CD4-positive, alpha-beta T cell treated with Interleukin-21 for 1 hour (primary cell): ENCODE measurements around the gene RPUSD4.

ENCODE experiments used
- DNase-seq: peaks from one replicate; pipeline ENCODE4 v3.0.0-alpha.2; 2020

The RPUSD4 gene

GRCh38 chr11:126210871-126211235 is 597 bp downstream of the RPUSD4 start:
- no peak for DNase-seq

DNA sequence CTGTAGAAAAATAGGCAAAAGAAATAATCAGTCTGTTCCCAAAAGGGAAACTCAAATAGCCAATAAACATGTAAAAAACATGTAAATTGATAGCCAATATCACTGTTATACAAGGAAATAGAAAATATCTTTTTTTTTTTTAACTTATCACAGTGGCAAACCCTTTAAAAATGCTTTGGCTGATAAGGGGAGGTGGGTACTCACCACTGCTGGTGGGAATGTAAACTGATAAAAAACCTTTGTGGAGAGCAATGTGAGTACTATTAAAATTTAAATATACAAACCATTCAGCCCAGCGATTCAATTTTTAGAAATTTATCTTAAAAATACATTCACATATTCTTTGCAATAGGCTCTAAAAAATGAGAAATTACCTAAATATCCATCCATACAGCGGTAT is 3.6 kb downstream of the RPUSD4 start:
- no peak for DNase-seq

DNA sequence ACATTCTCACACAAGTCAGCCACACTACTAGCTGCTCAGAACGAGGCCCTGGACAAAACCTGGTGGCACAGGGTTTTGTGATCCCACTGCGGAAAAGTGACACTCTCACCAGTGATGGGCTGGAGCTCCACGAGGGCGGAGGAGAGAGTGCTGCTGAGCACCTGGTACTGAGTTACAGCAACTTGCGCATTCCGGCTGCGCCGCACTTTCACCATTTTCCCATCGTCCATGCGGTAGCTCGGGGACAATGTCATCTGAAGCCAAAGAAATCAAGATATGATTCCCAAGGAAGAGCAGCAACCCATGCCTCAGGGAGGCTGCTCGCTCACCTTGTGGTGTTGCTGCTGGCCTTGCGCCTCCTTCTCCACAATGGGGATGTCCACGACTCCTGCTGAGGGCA is 6.1 kb downstream of the RPUSD4 start:
- no peak for DNase-seq

GRCh38 chr11:126202646-126203359 is 8.6 kb downstream of the RPUSD4 start:
- no peak for DNase-seq

DNA sequence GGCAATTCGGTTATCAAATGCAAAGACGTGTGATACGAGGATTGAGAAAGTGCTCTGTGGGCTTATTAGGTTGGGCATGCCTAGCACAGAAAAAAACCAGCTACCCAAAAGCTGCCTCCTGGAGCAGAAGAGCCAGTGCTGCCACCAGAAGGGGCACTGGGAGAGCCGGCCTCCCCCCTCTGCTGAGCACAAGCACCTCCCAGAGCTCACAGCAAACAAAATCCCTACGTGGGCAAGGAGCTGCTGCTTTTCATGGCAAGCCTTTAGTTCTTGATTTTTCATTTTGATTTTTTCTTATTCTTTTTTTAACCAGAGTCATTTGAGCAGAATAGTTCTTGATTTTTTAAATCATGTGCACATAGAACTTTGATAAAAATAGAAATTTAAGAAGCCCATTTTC is 12.8 kb downstream of the RPUSD4 start:
- DNase-seq, result no peak

DNA sequence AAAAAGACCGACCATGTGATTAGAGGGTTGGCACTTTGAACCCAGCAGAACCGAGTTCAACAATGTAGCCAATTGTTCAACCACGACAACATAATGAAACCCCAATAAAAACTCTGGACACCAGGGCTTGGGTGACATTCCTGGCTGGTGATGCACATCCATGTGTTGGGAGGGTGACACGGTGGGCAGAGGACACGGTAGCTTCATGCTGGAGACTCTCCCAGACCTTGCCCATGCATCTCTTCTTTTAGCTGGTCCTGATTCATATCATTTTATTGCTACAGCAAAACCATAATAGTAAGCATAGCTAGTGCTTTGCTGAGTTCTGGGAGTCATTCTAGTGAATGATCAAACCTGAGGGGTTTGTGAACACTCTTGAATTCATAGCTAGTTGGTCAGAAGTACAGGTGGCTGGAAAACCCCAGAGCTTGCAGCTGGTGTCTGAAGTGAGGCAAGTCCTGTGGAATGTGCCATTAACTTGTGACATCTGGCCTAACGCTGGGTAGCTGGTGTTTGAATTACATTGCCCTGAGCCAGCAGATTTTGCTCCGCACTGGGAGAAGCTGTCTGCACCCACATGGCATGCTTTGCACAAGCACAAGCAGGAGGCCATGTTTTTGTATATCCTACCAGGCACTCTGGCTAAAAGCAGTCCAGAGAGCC is 14.0 kb downstream of the RPUSD4 start:
- DNase-seq, result no peak

GRCh38 chr11:126195119-126195518 is 16.3 kb downstream of the RPUSD4 start:
- DNase-seq, result no peak

- DNase-seq, result peak; percentile 33
Measured at GRCh38 chr11:126194121-126194543, 17.3 kb downstream of the RPUSD4 start.

- DNase-seq, result no peak
Measured at GRCh38 chr11:126193038-126193478, 18.4 kb downstream of the RPUSD4 start.

- DNase-seq, result no peak
Measured at GRCh38 chr11:126192361-126192760, 19.1 kb downstream of the RPUSD4 start.

DNA sequence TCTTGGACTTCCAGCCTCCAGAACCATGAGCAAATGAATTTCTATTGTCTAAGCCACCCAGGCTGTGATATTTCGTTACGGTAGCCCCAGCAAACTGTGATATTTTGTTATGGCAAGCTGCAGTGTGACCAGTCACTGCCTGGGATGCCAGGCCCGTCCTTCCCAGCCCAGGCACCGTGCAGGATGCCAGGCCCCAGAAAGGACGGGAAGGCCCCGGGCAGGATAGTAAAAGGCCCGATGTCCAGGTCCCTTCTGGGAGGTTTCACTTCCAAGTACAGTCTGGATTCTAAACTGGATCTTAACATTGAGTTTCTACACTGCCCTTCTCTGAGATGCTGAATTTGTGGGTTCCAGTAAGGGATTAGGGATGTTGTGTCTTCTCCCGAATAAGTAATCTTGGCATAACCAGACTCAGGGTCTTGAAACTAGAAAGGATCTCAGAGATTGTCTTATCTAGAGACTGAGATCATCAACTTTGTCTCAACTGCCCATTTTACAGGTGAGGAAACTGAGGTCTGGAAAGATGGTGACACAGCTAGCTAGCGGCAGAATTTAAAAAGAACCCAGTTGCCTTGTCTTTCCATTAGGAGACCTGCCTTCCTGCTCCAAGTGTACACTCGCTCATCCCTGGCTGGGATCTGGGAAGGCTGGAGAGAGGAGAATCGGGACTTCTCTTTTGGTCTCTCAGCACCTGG is 19.9 kb downstream of the RPUSD4 start:
- no peak for DNase-seq

DNA sequence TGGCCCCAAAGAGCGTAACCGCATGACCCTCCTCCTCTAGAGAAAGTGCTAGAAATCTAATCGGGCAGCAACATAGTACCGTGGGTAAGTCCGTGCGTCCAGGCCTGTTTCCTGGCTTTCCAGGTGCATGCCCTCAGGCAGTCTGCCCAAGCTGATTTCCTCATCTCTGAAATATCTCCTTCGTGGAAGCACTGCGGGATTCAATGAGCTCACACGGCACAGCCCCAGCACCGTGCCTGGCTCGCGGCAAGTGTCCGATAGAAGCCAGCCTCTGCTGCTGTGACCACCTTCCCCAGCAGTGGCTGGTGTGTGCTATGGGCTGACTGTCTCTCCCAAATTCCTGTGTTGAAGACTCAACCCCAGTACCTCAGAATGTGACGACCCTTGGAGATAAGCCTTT is 20.7 kb downstream of the RPUSD4 start:
- DNase-seq, result no peak

GRCh38 chr11:126189109-126189929 is 22.1 kb downstream of the RPUSD4 start:
- DNase-seq, result no peak

- no peak for DNase-seq
Measured at GRCh38 chr11:126188332-126189108, 22.9 kb downstream of the RPUSD4 start.

GRCh38 chr11:126186708-126187529 is 24.5 kb downstream of the RPUSD4 start:
- no peak for DNase-seq

DNA sequence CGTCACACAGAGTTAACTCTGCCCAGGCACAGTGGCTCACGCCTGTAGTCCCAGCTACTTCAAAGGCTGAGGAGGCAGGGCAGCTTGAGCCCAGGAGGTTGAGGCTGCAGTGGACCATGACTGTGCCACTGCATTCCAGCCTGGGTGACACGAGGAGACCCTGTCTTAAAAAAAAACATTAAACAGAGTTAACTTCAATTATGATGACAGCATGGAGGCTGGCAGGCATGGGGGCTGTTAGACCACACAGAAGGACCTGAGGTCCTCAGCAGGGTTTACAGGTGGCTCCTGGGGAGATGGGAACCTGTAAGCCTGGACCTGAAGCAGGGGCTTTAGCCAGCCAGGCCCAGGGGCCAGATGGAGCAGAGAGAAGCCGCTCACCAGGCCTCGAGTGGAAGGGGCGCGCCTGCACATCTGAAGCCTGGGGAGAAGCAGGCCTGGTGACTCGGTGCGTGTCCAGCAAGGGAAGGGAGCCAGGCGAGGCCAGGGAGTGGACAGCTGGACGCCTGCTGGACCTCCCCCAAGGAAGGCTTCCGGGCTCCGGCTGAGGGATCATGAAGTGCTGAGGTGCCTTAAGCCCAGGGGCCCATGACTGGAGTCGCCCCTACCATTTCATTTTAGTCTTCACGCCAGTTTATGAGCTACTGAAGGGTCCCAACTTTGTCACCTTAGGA is 25.3 kb downstream of the RPUSD4 start:
- no peak for DNase-seq

GRCh38 chr11:126185259-126186024 is 26.0 kb downstream of the RPUSD4 start:
- no peak for DNase-seq

DNA sequence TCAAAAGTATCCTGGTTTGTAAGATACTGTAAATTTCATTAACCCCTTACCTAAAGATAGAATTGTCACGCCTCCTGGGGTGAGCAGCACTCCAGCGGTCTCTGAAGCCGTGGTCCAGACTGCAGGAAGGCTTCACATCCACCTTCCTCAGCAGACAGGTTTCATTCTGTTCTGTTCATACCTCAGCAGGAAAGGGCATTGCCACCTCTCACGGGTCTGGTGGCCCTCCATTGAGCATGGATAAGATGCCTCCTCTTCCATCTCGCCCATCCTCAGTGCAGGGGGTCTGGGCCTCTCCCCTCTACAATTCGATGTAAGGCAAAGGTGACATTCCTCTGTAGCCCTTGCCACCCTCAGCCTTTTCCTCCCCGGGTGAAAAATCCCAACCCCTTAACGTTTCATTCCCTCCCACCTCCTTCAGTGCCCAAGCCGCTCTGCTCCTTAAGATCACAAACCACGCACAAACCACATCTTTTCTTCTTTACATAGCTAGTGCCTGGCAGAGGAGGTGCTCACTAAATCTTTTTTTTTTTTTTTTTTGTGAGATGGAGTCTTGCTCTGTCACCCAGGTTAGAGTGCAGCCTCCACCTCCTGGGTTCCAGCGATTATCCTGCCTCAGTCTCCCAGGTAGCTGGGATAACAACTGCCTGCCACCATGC is 28.5 kb downstream of the RPUSD4 start:
- DNase-seq, result no peak

DNA sequence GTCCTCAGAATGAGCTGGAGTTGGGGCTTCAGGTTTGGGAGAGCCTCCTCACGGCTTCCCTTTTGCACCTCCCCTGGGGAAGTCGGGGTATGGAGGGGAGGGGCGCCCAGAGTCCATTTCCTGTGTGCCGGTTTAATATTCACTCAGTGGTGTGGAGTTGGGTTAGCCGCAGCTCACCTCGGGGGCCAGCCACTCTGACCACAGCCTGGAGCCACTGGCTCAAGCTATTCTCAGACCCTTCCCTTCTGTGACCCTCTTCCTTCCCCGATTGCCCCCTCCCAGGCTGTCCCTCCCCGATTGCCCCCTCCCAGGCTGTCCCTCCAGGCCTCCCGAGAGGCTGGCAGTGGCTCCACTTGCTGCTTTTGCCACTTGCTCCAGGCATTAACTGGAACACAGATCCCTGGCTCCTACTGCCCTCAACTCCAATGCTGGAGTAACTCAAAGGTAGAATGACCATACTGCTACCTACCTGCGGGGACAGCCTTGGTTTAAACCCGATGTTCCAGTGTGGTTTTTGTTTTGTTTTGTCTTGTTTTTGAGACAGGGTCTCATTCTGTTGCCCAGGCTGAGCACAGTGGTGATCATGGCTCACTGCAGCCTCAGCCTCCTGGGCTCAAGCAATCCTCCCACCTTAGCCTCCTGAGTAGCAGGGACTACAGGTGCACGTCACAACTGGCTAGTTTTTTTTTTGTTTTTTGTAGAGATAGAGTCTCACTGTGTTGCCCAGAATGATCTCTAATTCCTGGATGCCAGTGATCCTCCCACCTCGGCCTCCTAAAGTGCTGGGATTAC is 29.3 kb downstream of the RPUSD4 start:
- DNase-seq, result no peak
